Breast epithelium (tissue), 4 donors: ENCODE measurements around the gene LIPH. TPM values are rescaled to one million over a fixed set of nuclear protein-coding genes. Genes with fewer than 3 reads are reported as not detected.
A peak's percentile ranks its signal among the peaks of the same experiment; 100 is the strongest.

ENCODE experiments used
- DNase-seq, 2 donors: peaks; one replicate each; pipeline ENCODE4 v3.0.0-alpha.2; 2019; ENCODE audit warnings: low spot score in 2 of 2
- H3K27ac ChIP-seq, 2 donors: fragments of 200-600 bp; sonication (generic) in 1 of 2; one replicate each; pipeline ENCODE4 v1.5.1; 2016 to 2019; ENCODE audit warnings: mild to moderate bottlenecking in 1 of 2
- H3K27me3 ChIP-seq, 2 donors: fragments of 200-600 bp; sonication (generic) in 1 of 2; one replicate each; pipeline versions ENCODE4 v1.5.1 to v1.6.0; 2017 to 2019; ENCODE audit warnings: control low read depth in 1 of 2, mild to moderate bottlenecking in 1 of 2
- H3K36me3 ChIP-seq: fragments of 200-600 bp; one replicate; pipeline ENCODE4 v1.5.1; 2019
- H3K4me1 ChIP-seq, 2 donors: fragments of 200-600 bp; sonication (generic); one replicate each; pipeline ENCODE4 v1.5.1; 2016 to 2019; ENCODE audit warnings: control low read depth in 1 of 2
- H3K4me3 ChIP-seq, 3 donors: fragments of 200-600 bp; sonication (generic); 1 replicate in 2 of 3; 2 replicates in 1 of 3; pipeline ENCODE4 v1.5.1; 2016 to 2019; ENCODE audit warnings: mild to moderate bottlenecking in 3 of 3, moderate library complexity in 2 of 3
- H3K9me3 ChIP-seq, 2 donors: fragments of 200-600 bp; sonication (generic) in 1 of 2; one replicate each; pipeline ENCODE4 v1.5.1; 2016 to 2019; ENCODE audit warnings: control low read depth in 1 of 2
- POLR2A ChIP-seq: fragments of 450-650 bp; IDR thresholded peaks from one replicate; pipeline ENCODE4 v1.6.1; 2016; ENCODE audit warnings: antibody characterized with exemption, mild to moderate bottlenecking, moderate library complexity
- POLR2AphosphoS5 ChIP-seq, 3 donors: sonication (generic); formaldehyde crosslinking; IDR thresholded peaks; one replicate each; pipeline ENCODE4 v1.6.1; 2017; ENCODE audit warnings: antibody characterized with exemption in 3 of 3
- intact Hi-C: fragments of 100-400 bp; cut with DNase I; formaldehyde crosslinking; loops from one replicate; pipeline ENCODE4 v1.15.1; 2023; ENCODE audit warnings: low total_unique reads
- total RNA-seq, 3 donors: library from RNA; depleted of rRNA; stranded (reverse); fragments of >200 nt; gene quantifications; one replicate each; pipeline ENCODE4 v1.1.0, GENCODE V29; 2016
- TF ChIP-seq, protein P1 (sequence below), 3 donors: fragments of 450-650 bp; IDR thresholded peaks; one replicate each; pipeline ENCODE4 v1.5.1; 2016 to 2017; ENCODE audit warnings: antibody characterized with exemption in 3 of 3, mild to moderate bottlenecking in 3 of 3, moderate library complexity in 3 of 3

LIPH gene
- total RNA-seq, 3 donors from 2014 or later = 5.6 to 10.4 TPM; not detected in 1

DNA sequence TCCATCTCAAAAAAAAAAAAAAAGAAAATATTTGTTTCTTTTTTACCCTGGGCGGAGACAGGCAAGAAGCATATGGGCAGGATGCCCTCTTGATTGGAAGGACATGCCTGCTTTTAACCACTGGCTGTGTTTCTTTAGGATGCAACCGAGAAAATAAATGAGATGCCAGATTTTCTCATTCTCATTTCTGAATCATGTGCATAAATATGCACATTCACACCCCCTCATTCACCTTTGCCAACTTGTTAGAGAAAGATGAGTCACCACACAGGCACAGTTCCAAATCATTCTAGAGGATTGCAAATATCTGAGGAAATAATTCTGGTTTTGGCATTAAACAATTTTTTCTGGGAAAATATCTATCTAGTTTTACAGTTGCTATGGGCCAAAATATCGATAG is 3.3 kb downstream of the LIPH start:
- DNase-seq = peak in 1 of 2 donors; percentile 37
- H3K27me3 ChIP-seq = no peaks in the 10 kb centered on the region
- no peaks in the 10 kb centered on the region for H3K36me3 ChIP-seq
- no peaks in the 10 kb centered on the region for H3K9me3 ChIP-seq
- TF ChIP-seq POLR2A (no peak), POLR2AphosphoS5 (IDR thresholded peaks at IDR 0.05) (peak in 1 of 3 donors; percentile 18)
- intact Hi-C loops = no loop called here
- H3K27ac ChIP-seq = peak overlapping the region; percentile 67 to 88
- peak overlapping the region in 1 of 3 donors; percentile 24 for H3K4me3 ChIP-seq
- no peaks in the 10 kb centered on the region for H3K4me1 ChIP-seq

DNA sequence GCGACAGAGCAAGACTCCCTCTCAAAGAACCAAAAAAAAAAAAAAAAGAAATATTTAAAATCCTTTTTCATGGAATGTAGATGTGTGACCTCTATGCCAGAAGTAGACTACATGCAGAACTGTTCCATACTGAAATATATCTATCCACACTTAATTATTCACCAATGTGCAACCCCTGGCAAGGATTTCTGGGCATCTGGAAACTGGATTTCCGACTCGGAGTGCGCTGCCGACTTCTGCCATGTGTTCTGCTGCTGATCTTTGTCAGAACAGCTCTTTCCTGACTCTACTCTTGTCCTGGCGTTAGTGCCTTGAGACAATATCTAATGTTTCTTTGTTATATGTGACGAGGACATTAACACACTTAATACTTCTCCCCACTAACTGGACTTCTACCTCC is 11.7 kb downstream of the LIPH start:
- Histone ChIP-seq H3K27ac (no peak overlapping the region), H3K9me3 (no peaks in the 10 kb centered on the region), H3K36me3 (no peaks in the 10 kb centered on the region), H3K27me3 (no peaks in the 10 kb centered on the region), H3K4me3 (no peak overlapping the region), H3K4me1 (peaks cover 0 to 3% of the 10 kb centered on the region in 2 donors)
- DNase-seq = no peak
- intact Hi-C loops = no loop called here
- TF ChIP-seq POLR2A (no peak), POLR2AphosphoS5 (IDR thresholded peaks at IDR 0.05) (no peak)
- TF ChIP-seq, protein P1, sequence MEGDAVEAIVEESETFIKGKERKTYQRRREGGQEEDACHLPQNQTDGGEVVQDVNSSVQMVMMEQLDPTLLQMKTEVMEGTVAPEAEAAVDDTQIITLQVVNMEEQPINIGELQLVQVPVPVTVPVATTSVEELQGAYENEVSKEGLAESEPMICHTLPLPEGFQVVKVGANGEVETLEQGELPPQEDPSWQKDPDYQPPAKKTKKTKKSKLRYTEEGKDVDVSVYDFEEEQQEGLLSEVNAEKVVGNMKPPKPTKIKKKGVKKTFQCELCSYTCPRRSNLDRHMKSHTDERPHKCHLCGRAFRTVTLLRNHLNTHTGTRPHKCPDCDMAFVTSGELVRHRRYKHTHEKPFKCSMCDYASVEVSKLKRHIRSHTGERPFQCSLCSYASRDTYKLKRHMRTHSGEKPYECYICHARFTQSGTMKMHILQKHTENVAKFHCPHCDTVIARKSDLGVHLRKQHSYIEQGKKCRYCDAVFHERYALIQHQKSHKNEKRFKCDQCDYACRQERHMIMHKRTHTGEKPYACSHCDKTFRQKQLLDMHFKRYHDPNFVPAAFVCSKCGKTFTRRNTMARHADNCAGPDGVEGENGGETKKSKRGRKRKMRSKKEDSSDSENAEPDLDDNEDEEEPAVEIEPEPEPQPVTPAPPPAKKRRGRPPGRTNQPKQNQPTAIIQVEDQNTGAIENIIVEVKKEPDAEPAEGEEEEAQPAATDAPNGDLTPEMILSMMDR (IDR thresholded peaks at IDR 0.05) = no peak

DNA sequence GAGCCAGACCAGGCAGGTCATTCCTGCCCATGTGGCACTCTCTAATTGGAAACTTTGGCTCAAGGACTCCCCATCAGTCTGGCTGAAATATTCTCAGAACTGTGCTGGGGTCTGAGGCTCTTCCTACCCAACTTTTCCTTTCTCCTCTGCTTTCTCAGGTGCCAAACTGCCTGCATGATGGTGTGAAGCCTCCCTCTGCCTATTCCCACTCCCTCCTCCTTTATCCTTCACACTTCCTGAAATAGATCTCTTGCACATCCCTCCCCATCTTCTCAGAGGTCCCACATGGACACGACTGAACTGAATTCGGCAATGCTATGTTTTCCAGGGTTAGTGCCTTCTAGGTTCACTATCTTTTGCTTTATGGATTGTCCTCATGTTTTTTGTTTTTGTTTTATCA is 12.5 kb downstream of the LIPH start:
- no peaks in the 10 kb centered on the region for H3K36me3 ChIP-seq
- H3K27me3 ChIP-seq = no peaks in the 10 kb centered on the region
- intact Hi-C loops = no loop called here
- no peak overlapping the region for H3K4me3 ChIP-seq
- H3K9me3 ChIP-seq = no peaks in the 10 kb centered on the region
- H3K27ac ChIP-seq = no peak overlapping the region
- peaks cover 0 to 3% of the 10 kb centered on the region in 2 donors for H3K4me1 ChIP-seq
- no peak for DNase-seq
- TF ChIP-seq, protein P1 (IDR thresholded peaks at IDR 0.05) = no peak
- no peak for TF ChIP-seq POLR2A
- no peak for TF ChIP-seq POLR2AphosphoS5 (IDR thresholded peaks at IDR 0.05)

DNA sequence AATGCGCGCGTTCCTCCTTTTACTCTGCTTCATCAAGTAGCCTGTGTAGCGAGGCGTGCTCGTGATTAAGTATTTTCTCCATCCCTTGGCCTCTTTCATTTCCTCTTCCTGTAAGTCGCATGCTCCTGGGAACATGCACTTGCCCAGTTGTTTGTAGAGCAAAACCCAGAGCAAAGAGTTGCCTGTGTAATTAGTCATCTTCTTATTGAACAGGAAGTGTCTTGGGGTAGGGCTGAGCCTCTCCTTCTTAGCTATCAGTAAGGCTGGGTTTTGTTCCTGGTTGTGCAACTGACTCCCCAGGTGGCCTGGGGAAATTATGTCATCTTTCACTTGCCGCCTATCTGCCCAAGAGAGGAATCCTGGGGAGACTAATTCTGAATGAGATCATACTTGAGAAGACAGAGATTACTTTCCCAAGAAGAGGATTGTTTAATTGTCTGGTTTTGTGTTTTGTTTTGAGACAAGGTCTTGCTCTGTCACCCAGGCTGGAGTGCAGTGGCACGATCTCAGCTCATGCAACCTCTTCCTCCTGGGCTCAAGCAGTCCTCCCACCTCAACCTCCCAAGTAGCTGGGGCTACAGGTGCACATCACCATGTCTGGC is 14.9 kb downstream of the LIPH start:
- peak in 1 of 2 donors; percentile 71 for DNase-seq
- peaks cover 0 to 3% of the 10 kb centered on the region in 2 donors for H3K4me1 ChIP-seq
- H3K9me3 ChIP-seq = no peaks in the 10 kb centered on the region
- H3K4me3 ChIP-seq = no peak overlapping the region
- H3K27me3 ChIP-seq = no peaks in the 10 kb centered on the region
- H3K36me3 ChIP-seq = no peaks in the 10 kb centered on the region
- TF ChIP-seq, protein P1 (IDR thresholded peaks at IDR 0.05) = no peak
- TF ChIP-seq POLR2A (no peak), POLR2AphosphoS5 (IDR thresholded peaks at IDR 0.05) (peak; percentile 36 to 51 (median 48))
- H3K27ac ChIP-seq = peak overlapping the region; percentile 82 to 83
- intact Hi-C loops = no loop called here

DNA sequence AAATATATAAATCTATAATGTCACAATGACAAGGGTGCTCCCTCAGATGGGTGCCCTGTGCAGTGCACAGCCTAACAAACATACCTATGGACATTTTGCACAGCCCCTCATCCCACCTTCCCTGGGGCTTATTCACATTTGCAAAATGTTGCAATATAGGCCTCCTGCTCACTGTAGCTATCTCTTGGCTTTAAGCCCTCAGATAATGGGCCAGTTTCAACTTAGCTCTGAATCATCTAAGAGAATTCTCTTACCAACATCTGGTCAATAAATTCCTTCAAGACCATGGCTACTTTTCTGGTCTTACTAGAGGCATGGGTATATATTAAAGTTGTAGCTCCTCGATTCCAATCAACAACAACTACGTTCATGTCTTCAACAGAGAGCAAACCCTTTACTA is 17.9 kb downstream of the LIPH start:
- intact Hi-C loops = no loop called here
- peaks cover 0 to 3% of the 10 kb centered on the region in 2 donors for H3K4me1 ChIP-seq
- H3K27me3 ChIP-seq = no peaks in the 10 kb centered on the region
- TF ChIP-seq POLR2AphosphoS5 (IDR thresholded peaks at IDR 0.05) = no peak
- TF ChIP-seq, protein P1 (IDR thresholded peaks at IDR 0.05) = no peak
- no peak for TF ChIP-seq POLR2A
- no peak overlapping the region for H3K4me3 ChIP-seq
- no peaks in the 10 kb centered on the region for H3K36me3 ChIP-seq
- DNase-seq = no peak
- no peak overlapping the region for H3K27ac ChIP-seq
- H3K9me3 ChIP-seq = no peaks in the 10 kb centered on the region
